ENCODE results near the gene CD44.

CD44 gene

GRCh38 chr11:35112056-35112845, 26.7 kb upstream of the CD44 start:
- FAIRE-seq: no peak

- FAIRE-seq: no peak
Observed at GRCh38 chr11:35112846-35113105, 26.2 kb upstream of the CD44 start.

- FAIRE-seq: no peak
Observed at GRCh38 chr11:35114906-35115687, 23.9 kb upstream of the CD44 start.

GRCh38 chr11:35115688-35116030, 23.3 kb upstream of the CD44 start:
- FAIRE-seq: no peak

GRCh38 chr11:35116245-35116644, 22.7 kb upstream of the CD44 start:
- FAIRE-seq: no peak

- peak; percentile 90 for FAIRE-seq
Observed at GRCh38 chr11:35116762-35117640, 22.0 kb upstream of the CD44 start.

GRCh38 chr11:35118906-35119305, 20.1 kb upstream of the CD44 start:
- FAIRE-seq: no peak

- no peak for FAIRE-seq
Observed at GRCh38 chr11:35121326-35121865, 17.6 kb upstream of the CD44 start.

- no peak for FAIRE-seq
Observed at GRCh38 chr11:35122308-35122707, 16.7 kb upstream of the CD44 start.

GRCh38 chr11:35126000-35126878, 12.7 kb upstream of the CD44 start:
- FAIRE-seq: no peak

- FAIRE-seq: no peak
Observed at GRCh38 chr11:35126879-35127581, 11.9 kb upstream of the CD44 start.

- no peak for FAIRE-seq
Observed at GRCh38 chr11:35127619-35128018, 11.4 kb upstream of the CD44 start.

- no peak for FAIRE-seq
Observed at GRCh38 chr11:35131094-35131493, 7.9 kb upstream of the CD44 start.

GRCh38 chr11:35131886-35132285, 7.1 kb upstream of the CD44 start:
- FAIRE-seq: no peak

- no peak for FAIRE-seq
Observed at GRCh38 chr11:35133656-35134055, 5.3 kb upstream of the CD44 start.

- no peak for FAIRE-seq
Observed at GRCh38 chr11:35134403-35135148, 4.4 kb upstream of the CD44 start.

GRCh38 chr11:35135222-35135621, 3.7 kb upstream of the CD44 start:
- FAIRE-seq: no peak

- no peak for FAIRE-seq
Observed at GRCh38 chr11:35136311-35136710, 2.7 kb upstream of the CD44 start.

- FAIRE-seq: no peak
Observed at GRCh38 chr11:35138058-35138457, 913 bp upstream of the CD44 start.

- FAIRE-seq: no peak
Observed at GRCh38 chr11:35138606-35138942, 397 bp upstream of the CD44 start.

- no peak for FAIRE-seq
Observed at GRCh38 chr11:35139722-35140282, 831 bp downstream of the CD44 start.
